Gastroesophageal sphincter (tissue), 3 donors: ENCODE results near the gene PTPN13.

Experiments
- CTCF ChIP-seq, 4 experiments: fragments of 200-600 bp in 2 of 4; fragments of 450-650 bp in 2 of 4; sonication (generic) in 1 of 4; IDR thresholded peaks; one replicate each; pipeline ENCODE4 v1.5.1; 2017 to 2019; ENCODE audit warnings: antibody characterized with exemption in 4 of 4, mild to moderate bottlenecking in 2 of 4, moderate library complexity in 2 of 4
- POLR2AphosphoS5 ChIP-seq: sonication (generic); formaldehyde crosslinking; IDR thresholded peaks from one replicate; pipeline ENCODE4 v1.6.1; 2017; ENCODE audit warnings: antibody characterized with exemption

DNA sequence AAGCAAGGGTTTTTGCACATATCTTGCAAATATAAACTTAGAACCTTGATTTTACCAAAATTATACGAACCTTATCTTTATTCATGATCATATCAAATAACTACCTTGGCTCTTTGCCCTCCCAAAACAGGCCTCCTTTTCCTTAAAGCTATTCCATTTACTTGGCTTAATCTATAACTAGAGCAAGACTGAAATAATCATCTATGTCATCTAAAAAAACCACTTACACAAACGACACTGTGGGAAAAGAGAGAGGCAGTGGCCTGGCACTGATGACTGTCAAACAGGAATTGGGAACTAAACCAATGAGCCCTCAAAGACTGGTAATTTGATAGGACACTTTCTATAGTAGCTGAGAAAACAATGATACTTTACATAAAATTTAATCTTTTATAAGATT lies 11.7 kb upstream of the PTPN13 start:
- TF ChIP-seq POLR2AphosphoS5 (no peak), CTCF (IDR thresholded peaks at IDR 0.05) (no peak)
